LNCAP (cell line): Measurements from ENCODE around the gene RELCH.

Source experiments
- TF ChIP-seq, protein P1 (sequence below): fragments of 450-650 bp; IDR thresholded peaks from 2 replicates; pipeline ENCODE4 v1.5.1; 2017; ENCODE audit warnings: mild to moderate bottlenecking

The RELCH gene

DNA sequence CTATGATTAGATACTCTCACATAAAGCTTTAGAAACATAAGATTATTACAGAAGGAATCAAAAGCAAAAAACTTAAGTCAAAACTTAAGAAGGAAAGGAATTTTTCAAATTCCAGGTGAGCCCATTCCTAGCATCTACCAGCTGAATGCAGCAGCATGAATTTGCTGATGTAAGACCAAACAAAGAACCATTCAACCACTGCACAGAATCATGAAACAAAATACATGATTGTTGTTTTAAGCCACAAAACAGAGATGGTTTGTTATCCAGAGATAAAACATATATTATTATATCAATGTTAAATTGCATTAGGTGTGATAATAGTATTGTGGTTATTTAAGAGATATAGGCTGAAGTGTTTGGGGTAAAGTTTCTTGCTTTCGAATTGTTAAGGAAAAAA is 29.2 kb upstream of the RELCH start:
- TF ChIP-seq, protein P1, sequence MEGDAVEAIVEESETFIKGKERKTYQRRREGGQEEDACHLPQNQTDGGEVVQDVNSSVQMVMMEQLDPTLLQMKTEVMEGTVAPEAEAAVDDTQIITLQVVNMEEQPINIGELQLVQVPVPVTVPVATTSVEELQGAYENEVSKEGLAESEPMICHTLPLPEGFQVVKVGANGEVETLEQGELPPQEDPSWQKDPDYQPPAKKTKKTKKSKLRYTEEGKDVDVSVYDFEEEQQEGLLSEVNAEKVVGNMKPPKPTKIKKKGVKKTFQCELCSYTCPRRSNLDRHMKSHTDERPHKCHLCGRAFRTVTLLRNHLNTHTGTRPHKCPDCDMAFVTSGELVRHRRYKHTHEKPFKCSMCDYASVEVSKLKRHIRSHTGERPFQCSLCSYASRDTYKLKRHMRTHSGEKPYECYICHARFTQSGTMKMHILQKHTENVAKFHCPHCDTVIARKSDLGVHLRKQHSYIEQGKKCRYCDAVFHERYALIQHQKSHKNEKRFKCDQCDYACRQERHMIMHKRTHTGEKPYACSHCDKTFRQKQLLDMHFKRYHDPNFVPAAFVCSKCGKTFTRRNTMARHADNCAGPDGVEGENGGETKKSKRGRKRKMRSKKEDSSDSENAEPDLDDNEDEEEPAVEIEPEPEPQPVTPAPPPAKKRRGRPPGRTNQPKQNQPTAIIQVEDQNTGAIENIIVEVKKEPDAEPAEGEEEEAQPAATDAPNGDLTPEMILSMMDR = no peak

DNA sequence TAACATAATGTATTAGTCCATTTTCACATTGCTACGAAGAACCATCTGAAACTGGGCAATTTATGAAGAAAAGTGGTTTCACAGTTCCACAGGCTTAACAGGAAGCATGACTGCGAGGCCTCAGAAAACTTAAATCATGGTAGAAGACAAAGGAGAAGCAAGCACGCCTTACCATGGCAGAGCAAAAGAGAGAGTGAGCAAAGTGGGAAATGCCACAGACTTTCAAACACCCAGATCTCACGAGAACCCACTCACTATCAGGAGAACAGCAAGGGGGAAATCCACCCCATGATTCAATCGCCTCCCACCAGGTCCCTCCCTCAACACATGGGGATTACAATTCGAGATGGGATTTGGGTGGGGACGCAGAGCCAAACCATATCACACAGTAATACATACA is 22.7 kb upstream of the RELCH start:
- TF ChIP-seq, protein P1 = no peak

DNA sequence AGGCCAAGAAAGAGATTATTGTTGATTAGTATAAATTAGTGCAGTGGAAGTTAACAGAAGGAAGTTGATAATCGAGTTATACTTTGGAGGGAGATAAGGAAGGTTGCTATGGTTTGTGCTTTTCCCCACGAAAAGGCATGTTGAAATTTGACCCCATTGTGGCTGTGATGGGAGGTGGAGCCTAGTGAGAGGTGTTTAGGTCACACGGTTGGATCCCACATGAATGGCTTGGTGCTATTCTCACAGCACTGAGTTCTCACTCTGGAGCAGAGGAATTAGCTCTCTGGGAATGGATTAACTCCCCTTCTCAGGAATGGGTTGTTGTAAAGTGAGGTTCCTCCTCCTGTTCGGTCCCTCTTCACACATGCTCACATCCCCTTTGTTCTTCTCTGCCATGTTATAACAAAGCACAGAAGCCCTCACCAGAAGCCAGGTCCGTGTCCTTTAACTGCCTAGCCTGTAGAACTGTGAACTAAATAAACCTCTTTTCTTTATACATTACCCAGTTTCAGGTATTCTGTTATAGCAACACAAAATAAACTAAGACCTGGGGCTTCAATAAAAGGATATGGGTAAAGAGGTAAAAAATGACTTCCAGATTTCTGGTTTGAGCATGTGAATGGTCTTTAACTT is 22.1 kb upstream of the RELCH start:
- TF ChIP-seq, protein P1 = no peak

DNA sequence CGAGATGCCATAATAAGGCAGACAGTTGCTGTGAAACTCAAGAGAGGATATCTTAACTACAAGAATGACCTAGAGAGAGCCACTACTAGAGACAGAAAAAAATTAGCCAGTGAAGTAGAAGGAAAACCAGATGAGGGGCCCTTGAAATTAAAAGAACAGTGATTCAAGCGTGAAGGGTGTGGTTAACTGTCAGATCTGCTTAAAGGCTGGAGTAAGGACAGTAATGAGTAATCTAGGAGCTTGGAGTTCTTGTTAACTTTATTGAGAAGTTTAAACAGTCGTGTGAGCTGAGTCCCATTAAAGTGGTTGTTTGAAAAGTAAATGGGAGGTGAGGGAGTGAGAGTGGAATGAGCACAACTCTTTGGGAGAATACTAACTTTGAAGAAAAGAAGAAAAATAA is 21.5 kb upstream of the RELCH start:
- TF ChIP-seq, protein P1 = no peak

DNA sequence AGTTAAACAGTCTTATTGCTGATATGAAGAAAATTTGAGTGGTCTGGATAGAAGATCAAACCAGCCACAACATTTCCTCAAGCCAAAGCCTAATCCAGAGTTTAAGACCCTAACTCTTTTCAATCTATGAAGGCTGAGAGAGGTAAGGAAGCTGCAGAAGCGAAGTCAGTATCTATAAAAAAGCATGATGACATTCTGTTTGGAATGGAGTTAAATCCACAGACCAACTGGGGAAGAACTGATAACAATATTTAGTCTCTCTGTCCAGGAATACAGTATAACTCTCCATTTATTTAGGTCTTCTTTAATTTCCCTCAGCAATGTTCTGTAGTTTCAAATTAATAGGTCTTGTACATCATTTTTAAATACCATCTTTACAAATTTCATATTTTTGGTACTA is 16.2 kb upstream of the RELCH start:
- TF ChIP-seq, protein P1 = no peak

DNA sequence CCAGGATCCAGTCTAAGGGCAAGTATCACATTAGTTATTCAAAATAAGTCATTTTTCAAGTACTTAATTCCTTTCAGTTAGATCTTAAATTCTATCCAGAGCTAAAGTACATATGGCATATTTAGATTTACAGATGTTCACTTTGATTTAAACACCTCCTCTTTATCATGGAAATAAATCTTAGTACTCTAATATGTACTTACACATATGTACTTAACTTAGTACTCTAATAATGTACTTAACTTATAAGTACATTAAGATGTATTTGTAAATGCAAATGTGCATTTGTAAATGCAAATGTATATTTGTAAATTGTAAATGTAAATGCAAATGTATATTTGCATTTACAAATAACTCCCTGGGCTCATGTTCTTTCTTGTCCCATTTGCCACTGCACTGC is 14.8 kb upstream of the RELCH start:
- TF ChIP-seq, protein P1 = no peak

DNA sequence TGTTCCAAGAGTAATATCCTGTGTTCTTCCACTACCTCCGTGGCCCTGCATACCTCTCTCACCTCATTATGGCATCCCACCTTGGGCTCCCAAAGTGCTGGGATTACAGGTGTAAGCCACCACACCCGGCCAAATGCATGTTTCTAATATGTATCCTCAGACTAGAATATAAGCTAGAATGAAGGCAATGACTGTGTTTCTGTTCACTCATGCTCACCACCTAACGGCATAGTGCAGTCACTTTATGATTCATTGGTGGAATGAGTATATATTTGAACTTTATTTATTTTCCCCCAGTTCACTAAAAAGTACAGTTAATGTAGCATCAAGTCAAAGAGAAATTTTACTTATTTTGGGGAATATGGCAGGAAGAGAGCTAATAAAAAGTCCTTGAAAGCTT is 11.5 kb upstream of the RELCH start:
- TF ChIP-seq, protein P1 = no peak

DNA sequence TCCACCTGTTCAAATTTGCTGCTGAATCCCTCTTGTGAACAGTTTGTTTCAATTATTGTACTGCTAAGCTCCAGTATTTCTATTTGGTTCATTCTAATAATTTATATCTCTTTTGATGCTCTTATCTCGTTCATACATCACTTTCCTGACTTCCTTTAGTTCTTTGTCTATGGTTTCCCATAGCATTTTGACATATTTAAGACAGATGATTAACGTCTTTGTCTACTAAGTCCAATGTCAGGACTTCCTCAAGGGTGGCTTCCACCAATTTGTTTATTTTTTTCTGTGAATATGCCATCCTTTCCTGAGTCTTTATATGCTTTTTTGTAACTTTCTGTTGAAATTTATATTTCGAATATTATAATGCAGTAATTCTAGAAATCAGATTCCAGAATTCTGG is 9.8 kb upstream of the RELCH start:
- TF ChIP-seq, protein P1 = no peak
